ENCODE results near the gene LMF1.

GRCh38 chr16:995087-995486 is 24.3 kb upstream of the LMF1 start:
- TF ChIP-seq CTCF (conservative IDR thresholded peaks at IDR 0.05; ENCODE audit: low read length) (no peak), EZH2phosphoT487 (IDR thresholded peaks at IDR 0.05; ENCODE audit: borderline replicate concordance, low read depth, low read length) (no peak)

All from OCI-LY7 (cell line).